ENCODE results near the gene YDJC. TPM values are rescaled to one million over a fixed set of nuclear protein-coding genes. Genes with fewer than 3 reads are reported as not detected.

YDJC gene
- total and polyA plus RNA-seq, 9 of the 15 experiments (the other 6 are each of a cell fraction or from before 2014, with no cell fraction given): 13.5 to 871 (median 164) TPM

DNA sequence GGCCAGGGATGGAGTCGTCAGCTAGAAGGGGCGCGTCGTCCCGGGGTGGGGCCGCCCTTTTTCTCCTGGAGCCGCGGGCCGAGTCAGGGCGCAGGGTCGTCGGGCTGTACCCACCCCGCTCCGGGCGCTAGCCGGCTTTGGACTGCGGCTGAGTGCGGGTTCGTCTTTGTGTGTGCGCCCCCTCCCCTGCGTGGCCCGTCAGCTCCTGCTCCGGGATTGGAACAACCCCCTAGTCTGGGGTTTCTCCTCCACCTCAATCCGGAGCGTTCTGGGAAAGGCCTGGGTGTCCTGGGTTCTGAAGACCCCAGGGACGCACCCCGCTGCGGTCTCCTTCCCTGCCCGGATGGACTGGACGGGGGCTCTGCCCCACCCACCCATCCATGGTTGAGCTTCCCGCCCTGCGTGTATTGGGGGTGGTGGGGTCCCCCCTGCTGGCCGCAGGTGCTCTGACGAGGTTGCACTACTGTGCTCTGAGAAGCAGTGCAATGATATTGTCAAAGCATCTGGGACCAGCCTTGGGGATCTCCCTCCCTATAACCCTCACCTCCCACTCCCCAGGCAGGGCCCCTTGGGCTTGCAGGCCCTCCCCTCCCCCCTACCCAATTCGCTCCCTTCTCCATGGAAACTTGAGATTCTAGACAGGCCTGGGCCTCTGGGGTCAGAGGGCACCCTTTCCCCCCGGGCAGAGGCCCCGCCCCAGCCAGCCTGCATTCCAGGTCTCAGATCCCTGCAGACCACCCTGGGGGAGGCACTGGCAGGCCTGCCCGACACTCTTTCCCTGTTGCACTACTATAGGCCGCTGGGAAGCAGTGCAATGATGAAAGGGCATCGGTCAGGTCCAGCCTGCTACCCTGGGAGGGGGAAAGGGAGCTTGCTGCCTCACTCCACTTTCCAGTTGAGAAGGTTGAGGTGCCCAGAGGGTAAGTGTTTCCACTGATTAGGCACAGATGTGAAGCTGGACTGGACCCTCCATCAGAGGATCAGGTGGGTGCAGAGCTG is 23.0 kb upstream of the YDJC start (continued):
- TF ChIP-seq, protein P1, sequence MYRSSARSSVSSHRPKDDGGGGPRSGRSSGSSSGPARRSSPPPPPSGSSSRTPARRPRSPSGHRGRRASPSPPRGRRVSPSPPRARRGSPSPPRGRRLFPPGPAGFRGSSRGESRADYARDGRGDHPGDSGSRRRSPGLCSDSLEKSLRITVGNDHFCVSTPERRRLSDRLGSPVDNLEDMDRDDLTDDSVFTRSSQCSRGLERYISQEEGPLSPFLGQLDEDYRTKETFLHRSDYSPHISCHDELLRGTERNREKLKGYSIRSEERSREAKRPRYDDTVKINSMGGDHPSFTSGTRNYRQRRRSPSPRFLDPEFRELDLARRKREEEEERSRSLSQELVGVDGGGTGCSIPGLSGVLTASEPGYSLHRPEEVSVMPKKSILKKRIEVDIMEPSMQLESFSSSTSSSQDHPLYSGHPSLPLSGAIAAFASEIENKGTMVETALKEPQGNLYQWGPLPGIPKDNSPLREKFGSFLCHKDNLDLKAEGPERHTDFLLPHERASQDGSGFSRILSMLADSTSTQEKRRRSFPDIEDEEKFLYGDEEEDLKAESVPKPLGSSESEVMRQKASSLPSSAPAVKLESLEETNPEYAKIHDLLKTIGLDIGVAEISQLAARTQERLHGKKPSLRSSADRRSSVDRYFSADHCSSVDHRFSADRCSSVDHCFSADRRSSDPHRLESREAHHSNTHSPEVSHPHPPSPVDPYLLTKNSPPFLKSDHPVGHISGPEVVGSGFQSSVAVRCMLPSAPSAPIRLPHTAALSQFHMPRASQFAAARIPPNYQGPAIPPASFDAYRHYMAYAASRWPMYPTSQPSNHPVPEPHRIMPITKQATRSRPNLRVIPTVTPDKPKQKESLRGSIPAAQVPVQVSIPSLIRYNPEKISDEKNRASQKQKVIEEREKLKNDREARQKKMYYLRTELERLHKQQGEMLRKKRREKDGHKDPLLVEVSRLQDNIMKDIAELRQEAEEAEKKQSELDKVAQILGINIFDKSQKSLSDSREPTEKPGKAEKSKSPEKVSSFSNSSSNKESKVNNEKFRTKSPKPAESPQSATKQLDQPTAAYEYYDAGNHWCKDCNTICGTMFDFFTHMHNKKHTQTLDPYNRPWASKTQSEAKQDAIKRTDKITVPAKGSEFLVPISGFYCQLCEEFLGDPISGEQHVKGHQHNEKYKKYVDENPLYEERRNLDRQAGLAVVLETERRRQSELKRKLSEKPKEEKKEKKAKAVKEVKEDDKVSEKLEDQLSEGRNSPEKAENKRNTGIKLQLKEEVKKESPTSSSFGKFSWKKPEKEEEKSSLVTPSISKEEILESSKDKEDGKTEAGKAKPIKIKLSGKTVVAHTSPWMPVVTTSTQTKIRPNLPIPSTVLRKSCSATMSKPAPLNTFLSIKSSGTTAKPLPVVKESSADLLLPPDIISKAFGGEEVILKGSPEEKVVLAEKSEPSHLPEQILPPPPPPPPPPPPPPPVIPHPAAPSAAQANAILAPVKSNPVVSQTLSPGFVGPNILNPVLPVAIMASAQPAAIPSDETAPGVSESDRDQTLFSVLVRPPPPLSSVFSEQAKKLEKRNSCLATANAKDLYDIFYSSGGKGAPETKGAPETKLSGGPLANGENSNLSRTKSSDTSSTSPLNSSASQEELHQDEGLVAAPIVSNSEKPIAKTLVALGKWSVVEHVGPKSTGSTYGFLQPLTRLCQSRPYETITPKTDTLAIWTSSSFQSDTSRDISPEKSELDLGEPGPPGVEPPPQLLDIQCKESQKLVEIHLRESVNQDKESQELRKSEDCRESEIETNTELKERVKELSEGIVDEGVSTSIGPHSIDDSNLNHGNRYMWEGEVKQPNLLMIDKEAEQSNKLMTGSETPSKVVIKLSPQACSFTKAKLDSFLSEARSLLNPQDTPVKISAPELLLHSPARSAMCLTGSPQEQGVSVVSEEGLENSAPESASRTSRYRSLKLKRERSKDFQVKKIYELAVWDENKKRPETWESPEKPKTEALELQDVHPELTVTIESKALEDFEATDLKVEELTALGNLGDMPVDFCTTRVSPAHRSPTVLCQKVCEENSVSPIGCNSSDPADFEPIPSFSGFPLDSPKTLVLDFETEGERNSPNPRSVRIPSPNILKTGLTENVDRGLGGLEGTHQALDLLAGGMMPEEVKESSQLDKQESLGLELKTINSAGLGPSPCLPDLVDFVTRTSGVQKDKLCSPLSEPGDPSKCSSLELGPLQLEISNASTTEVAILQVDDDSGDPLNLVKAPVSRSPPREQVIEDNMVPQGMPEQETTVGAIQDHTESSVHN (IDR thresholded peaks at IDR 0.05; ENCODE audit: borderline replicate concordance in 1 of 2, low read depth in 1 of 2): no peak
- TF ChIP-seq, protein P2, sequence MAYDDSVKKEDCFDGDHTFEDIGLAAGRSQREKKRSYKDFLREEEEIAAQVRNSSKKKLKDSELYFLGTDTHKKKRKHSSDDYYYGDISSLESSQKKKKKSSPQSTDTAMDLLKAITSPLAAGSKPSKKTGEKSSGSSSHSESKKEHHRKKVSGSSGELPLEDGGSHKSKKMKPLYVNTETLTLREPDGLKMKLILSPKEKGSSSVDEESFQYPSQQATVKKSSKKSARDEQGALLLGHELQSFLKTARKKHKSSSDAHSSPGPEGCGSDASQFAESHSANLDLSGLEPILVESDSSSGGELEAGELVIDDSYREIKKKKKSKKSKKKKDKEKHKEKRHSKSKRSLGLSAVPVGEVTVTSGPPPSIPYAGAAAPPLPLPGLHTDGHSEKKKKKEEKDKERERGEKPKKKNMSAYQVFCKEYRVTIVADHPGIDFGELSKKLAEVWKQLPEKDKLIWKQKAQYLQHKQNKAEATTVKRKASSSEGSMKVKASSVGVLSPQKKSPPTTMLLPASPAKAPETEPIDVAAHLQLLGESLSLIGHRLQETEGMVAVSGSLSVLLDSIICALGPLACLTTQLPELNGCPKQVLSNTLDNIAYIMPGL (CRISPR knock-in tag; IDR thresholded peaks at IDR 0.05): peak; percentile 6; the same call in 1 of the 2 replicates
- TF ChIP-seq, protein P3, sequence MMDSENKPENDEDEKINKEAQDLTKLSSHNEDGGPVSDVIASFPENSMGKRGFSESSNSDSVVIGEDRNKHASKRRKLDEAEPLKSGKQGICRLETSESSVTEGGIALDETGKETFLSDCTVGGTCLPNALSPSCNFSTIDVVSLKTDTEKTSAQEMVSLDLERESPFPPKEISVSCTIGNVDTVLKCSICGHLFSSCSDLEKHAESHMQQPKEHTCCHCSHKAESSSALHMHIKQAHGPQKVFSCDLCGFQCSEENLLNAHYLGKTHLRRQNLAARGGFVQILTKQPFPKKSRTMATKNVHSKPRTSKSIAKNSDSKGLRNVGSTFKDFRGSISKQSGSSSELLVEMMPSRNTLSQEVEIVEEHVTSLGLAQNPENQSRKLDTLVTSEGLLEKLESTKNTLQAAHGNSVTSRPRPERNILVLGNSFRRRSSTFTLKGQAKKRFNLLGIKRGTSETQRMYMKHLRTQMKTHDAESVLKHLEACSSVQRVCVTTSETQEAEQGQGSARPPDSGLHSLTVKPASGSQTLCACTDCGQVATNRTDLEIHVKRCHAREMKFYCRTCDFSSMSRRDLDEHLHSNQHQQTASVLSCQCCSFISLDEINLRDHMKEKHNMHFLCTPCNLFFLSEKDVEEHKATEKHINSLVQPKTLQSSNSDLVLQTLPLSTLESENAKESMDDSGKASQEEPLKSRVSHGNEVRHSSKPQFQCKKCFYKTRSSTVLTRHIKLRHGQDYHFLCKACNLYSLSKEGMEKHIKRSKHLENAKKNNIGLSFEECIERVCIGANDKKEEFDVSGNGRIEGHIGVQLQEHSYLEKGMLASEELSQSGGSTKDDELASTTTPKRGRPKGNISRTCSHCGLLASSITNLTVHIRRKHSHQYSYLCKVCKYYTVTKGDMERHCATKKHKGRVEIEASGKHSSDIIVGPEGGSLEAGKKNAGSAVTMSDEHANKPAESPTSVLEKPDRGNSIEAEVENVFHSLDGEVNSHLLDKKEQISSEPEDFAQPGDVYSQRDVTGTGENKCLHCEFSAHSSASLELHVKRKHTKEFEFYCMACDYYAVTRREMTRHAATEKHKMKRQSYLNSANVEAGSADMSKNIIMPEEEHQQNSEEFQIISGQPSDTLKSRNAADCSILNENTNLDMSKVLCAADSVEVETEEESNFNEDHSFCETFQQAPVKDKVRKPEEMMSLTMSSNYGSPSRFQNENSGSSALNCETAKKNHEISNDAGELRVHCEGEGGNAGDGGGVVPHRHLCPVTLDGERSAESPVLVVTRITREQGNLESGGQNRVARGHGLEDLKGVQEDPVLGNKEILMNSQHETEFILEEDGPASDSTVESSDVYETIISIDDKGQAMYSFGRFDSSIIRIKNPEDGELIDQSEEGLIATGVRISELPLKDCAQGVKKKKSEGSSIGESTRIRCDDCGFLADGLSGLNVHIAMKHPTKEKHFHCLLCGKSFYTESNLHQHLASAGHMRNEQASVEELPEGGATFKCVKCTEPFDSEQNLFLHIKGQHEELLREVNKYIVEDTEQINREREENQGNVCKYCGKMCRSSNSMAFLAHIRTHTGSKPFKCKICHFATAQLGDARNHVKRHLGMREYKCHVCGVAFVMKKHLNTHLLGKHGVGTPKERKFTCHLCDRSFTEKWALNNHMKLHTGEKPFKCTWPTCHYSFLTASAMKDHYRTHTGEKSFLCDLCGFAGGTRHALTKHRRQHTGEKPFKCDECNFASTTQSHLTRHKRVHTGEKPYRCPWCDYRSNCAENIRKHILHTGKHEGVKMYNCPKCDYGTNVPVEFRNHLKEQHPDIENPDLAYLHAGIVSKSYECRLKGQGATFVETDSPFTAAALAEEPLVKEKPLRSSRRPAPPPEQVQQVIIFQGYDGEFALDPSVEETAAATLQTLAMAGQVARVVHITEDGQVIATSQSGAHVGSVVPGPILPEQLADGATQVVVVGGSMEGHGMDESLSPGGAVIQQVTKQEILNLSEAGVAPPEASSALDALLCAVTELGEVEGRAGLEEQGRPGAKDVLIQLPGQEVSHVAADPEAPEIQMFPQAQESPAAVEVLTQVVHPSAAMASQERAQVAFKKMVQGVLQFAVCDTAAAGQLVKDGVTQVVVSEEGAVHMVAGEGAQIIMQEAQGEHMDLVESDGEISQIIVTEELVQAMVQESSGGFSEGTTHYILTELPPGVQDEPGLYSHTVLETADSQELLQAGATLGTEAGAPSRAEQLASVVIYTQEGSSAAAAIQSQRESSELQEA (IDR thresholded peaks at IDR 0.05; ENCODE audit: low read depth): no peak
- TF ChIP-seq BDP1 (IDR thresholded peaks at IDR 0.05; ENCODE audit: insufficient read depth, insufficient read length) (no peak), ZNF224 (CRISPR knock-in tag; IDR thresholded peaks at IDR 0.05) (no peak)

All from K562 (cell line).